ENCODE data around the gene FAM78A. TPM values are rescaled to one million over a fixed set of nuclear protein-coding genes. Genes with fewer than 3 reads are reported as not detected.

FAM78A gene
- total RNA-seq, 1 donor from 2014 or later, result 14.9 TPM

- Mint-ChIP-seq H3K9me3 (ENCODE audit: unreplicated experiment) (peaks cover 5% of the 10 kb centered on the region), H3K4me1 (ENCODE audit: low read depth, unreplicated experiment) (peaks cover 24% of the 10 kb centered on the region)
- no peak for TF ChIP-seq CTCF (IDR thresholded peaks at IDR 0.05; ENCODE audit: partially characterized antibody, unreplicated experiment)
These were observed 41.4 kb downstream of the FAM78A start for GRCh38 chr9:131234799-131235479.

GRCh38 chr9:131233995-131234394 lies 42.3 kb downstream of the FAM78A start:
- DNase-seq, result no peak
- peaks cover 19% of the 10 kb centered on the region for H3K4me1 Mint-ChIP-seq (ENCODE audit: low read depth, unreplicated experiment)
- peaks cover 6% of the 10 kb centered on the region for H3K9me3 Mint-ChIP-seq (ENCODE audit: unreplicated experiment)
- peaks cover 5% of the 10 kb centered on the region for H3K36me3 Mint-ChIP-seq (ENCODE audit: unreplicated experiment)
- no peak overlapping the region for H3K27ac Mint-ChIP-seq (ENCODE audit: unreplicated experiment)
- H3K27me3 Mint-ChIP-seq (ENCODE audit: unreplicated experiment), result peaks cover 7% of the 10 kb centered on the region
- H3K4me3 Mint-ChIP-seq (ENCODE audit: unreplicated experiment), result no peak overlapping the region
- TF ChIP-seq CTCF (IDR thresholded peaks at IDR 0.05; ENCODE audit: partially characterized antibody, unreplicated experiment), result no peak

More at GRCh38 chr9:131234799-131235479, 41.4 kb downstream of the FAM78A start:
- H3K4me3 Mint-ChIP-seq (ENCODE audit: unreplicated experiment), result no peak overlapping the region
- peaks cover 7% of the 10 kb centered on the region for H3K27me3 Mint-ChIP-seq (ENCODE audit: unreplicated experiment)
- no peak overlapping the region for H3K27ac Mint-ChIP-seq (ENCODE audit: unreplicated experiment)
- no peak for DNase-seq
- H3K36me3 Mint-ChIP-seq (ENCODE audit: unreplicated experiment), result peaks cover 4% of the 10 kb centered on the region

- Mint-ChIP-seq H3K4me1 (ENCODE audit: low read depth, unreplicated experiment) (peaks cover 17% of the 10 kb centered on the region), H3K27me3 (ENCODE audit: unreplicated experiment) (peaks cover 6% of the 10 kb centered on the region), H3K36me3 (ENCODE audit: unreplicated experiment) (peaks cover 5% of the 10 kb centered on the region), H3K27ac (ENCODE audit: unreplicated experiment) (no peak overlapping the region), H3K9me3 (ENCODE audit: unreplicated experiment) (peaks cover 7% of the 10 kb centered on the region), H3K4me3 (ENCODE audit: unreplicated experiment) (no peak overlapping the region)
- DNase-seq, result no peak
- TF ChIP-seq CTCF (IDR thresholded peaks at IDR 0.05; ENCODE audit: partially characterized antibody, unreplicated experiment), result no peak
These were observed 42.8 kb downstream of the FAM78A start for GRCh38 chr9:131233556-131233955.

GRCh38 chr9:131228988-131229387 lies 47.3 kb downstream of the FAM78A start:
- Mint-ChIP-seq H3K4me1 (ENCODE audit: low read depth, unreplicated experiment) (peaks cover 13% of the 10 kb centered on the region), H3K4me3 (ENCODE audit: unreplicated experiment) (peak overlapping the region; percentile 15), H3K9me3 (ENCODE audit: unreplicated experiment) (peaks cover 4% of the 10 kb centered on the region), H3K27ac (ENCODE audit: unreplicated experiment) (no peak overlapping the region), H3K36me3 (ENCODE audit: unreplicated experiment) (peaks cover 5% of the 10 kb centered on the region), H3K27me3 (ENCODE audit: unreplicated experiment) (peaks cover 4% of the 10 kb centered on the region)
- TF ChIP-seq CTCF (IDR thresholded peaks at IDR 0.05; ENCODE audit: partially characterized antibody, unreplicated experiment), result no peak
- DNase-seq, result no peak

- no peak overlapping the region for H3K27ac Mint-ChIP-seq (ENCODE audit: unreplicated experiment)
- no peak overlapping the region for H3K4me3 Mint-ChIP-seq (ENCODE audit: unreplicated experiment)
- H3K4me1 Mint-ChIP-seq (ENCODE audit: low read depth, unreplicated experiment), result peaks cover 13% of the 10 kb centered on the region
These were observed 48.3 kb downstream of the FAM78A start for GRCh38 chr9:131227959-131228460.

More at GRCh38 chr9:131227959-131228460, 48.3 kb downstream of the FAM78A start:
- Mint-ChIP-seq H3K27me3 (ENCODE audit: unreplicated experiment) (peaks cover 5% of the 10 kb centered on the region), H3K9me3 (ENCODE audit: unreplicated experiment) (peaks cover 4% of the 10 kb centered on the region), H3K36me3 (ENCODE audit: unreplicated experiment) (peaks cover 5% of the 10 kb centered on the region)
- no peak for TF ChIP-seq CTCF (IDR thresholded peaks at IDR 0.05; ENCODE audit: partially characterized antibody, unreplicated experiment)
- DNase-seq, result no peak

Data from glutamatergic neuron (in vitro differentiated cells).